ENCODE measurements around the gene LCN12. TPM values are rescaled to one million over a fixed set of nuclear protein-coding genes. Genes with fewer than 3 reads are reported as not detected.

LCN12 gene
- total and polyA plus RNA-seq, 2 donors (not counting 1 experiment from before 2014, with no cell fraction given) = 0.17 TPM; not detected in 1

- peak overlapping the region; percentile 23 for H3K9ac ChIP-seq (ENCODE audit: insufficient read depth, low read length)
- peak overlapping the region; percentile 60 for H2AFZ ChIP-seq (ENCODE audit: low read length)
- H3K27me3 ChIP-seq (ENCODE audit: control insufficient read depth, insufficient read depth, low read length) = peaks cover 4% of the 10 kb centered on the region
- no peaks in the 10 kb centered on the region for H3K9me3 ChIP-seq (ENCODE audit: control insufficient read depth, insufficient read depth, low read depth, low read length)
- H3K4me1 ChIP-seq (ENCODE audit: control insufficient read depth, extremely low read depth, insufficient read depth, low read length) = no peaks in the 10 kb centered on the region
- no peaks in the 10 kb centered on the region for H3K36me3 ChIP-seq (ENCODE audit: control insufficient read depth, insufficient read depth, low read length)
- peak overlapping the region; percentile 85 for H3K4me2 ChIP-seq (ENCODE audit: extremely low read depth, insufficient read depth, low read length)
- H3K27ac ChIP-seq (ENCODE audit: insufficient read depth, low read length) = no peak overlapping the region
- no peaks in the 10 kb centered on the region for H4K20me1 ChIP-seq (ENCODE audit: control insufficient read depth, extremely low read depth, insufficient read depth, low read length)
- TF ChIP-seq CTCF (conservative IDR thresholded peaks at IDR 0.05 in 1 of 2, IDR thresholded peaks at IDR 0.05 in 1 of 2; ENCODE audit: low read depth in 1 of 2, low read length in 2 of 2) (no peak), EZH2 (IDR thresholded peaks at IDR 0.05; ENCODE audit: low read length, missing control alignments) (no peak)
- DNase-seq (ENCODE audit: low read depth in 2 of 2) = peak; percentile 27 to 62
- H3K79me2 ChIP-seq (ENCODE audit: control insufficient read depth, insufficient read depth, low read length) = no peaks in the 10 kb centered on the region
- H3K4me3 ChIP-seq (replicated peaks in 1 of 4; ENCODE audit: control extremely low read depth in 1 of 4, insufficient read depth in 1 of 4, low read depth in 3 of 4, low read length in 4 of 4) = peak overlapping the region; percentile 14 to 69 (median 40)
Observed at GRCh38 chr9:136978073-136978864, 26.2 kb downstream of the LCN12 start.

DNA sequence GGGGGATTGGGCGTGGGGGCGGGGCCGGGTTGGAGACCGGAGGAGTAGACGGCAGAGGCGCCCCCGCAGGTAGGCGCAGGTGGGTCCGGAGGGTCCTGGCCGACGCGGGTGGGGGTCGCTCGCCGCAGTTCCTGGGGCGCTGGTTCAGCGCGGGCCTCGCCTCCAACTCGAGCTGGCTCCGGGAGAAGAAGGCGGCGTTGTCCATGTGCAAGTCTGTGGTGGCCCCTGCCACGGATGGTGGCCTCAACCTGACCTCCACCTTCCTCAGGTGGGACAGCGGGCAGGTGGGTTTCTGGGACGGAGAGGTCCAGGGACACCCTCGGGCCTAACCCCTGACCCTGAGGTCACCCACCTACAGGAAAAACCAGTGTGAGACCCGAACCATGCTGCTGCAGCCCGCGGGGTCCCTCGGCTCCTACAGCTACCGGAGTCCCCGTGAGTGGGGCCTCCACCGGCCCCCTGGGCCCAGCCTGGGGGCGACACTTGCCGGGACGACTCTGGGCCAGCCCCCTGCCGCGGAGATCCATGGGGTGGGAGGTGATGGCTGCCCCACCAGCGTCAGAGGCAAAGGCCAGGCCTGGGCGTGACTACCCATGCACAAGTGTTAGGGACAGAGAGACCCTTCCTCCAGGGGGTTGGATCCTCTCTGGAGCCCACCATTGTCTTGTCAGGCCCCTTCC lies 26.9 kb downstream of the LCN12 start:
- no peaks in the 10 kb centered on the region for H3K79me2 ChIP-seq (ENCODE audit: control insufficient read depth, insufficient read depth, low read length)
- H3K36me3 ChIP-seq (ENCODE audit: control insufficient read depth, insufficient read depth, low read length) = no peaks in the 10 kb centered on the region
- peak overlapping the region in 1 of 4 experiments; percentile 27 for H3K4me3 ChIP-seq (replicated peaks in 1 of 4; ENCODE audit: control extremely low read depth in 1 of 4, insufficient read depth in 1 of 4, low read depth in 3 of 4, low read length in 4 of 4)

More for the DNA sequence above, 26.9 kb downstream of the LCN12 start:
- Histone ChIP-seq H3K4me1 (ENCODE audit: control insufficient read depth, extremely low read depth, insufficient read depth, low read length) (no peaks in the 10 kb centered on the region), H4K20me1 (ENCODE audit: control insufficient read depth, extremely low read depth, insufficient read depth, low read length) (no peaks in the 10 kb centered on the region), H2AFZ (ENCODE audit: low read length) (no peak overlapping the region), H3K27ac (ENCODE audit: insufficient read depth, low read length) (no peak overlapping the region), H3K4me2 (ENCODE audit: extremely low read depth, insufficient read depth, low read length) (no peak overlapping the region), H3K9me3 (ENCODE audit: control insufficient read depth, insufficient read depth, low read depth, low read length) (no peaks in the 10 kb centered on the region), H3K9ac (ENCODE audit: insufficient read depth, low read length) (no peak overlapping the region), H3K27me3 (ENCODE audit: control insufficient read depth, insufficient read depth, low read length) (peaks cover 9% of the 10 kb centered on the region)
- TF ChIP-seq EZH2 (IDR thresholded peaks at IDR 0.05; ENCODE audit: low read length, missing control alignments) (no peak), CTCF (conservative IDR thresholded peaks at IDR 0.05 in 1 of 2, IDR thresholded peaks at IDR 0.05 in 1 of 2; ENCODE audit: low read depth in 1 of 2, low read length in 2 of 2) (no peak)
- DNase-seq (ENCODE audit: low read depth in 2 of 2) = no peak
